Measurements from ENCODE around the gene ETF1. TPM values are rescaled to one million over a fixed set of nuclear protein-coding genes. Genes with fewer than 3 reads are reported as not detected.

ETF1 gene
- total and polyA plus RNA-seq, 9 of the 15 experiments (the other 6 are each of a cell fraction or from before 2014, with no cell fraction given): 53.7 to 209 (median 164) TPM

- TF ChIP-seq ZNF24 (IDR thresholded peaks at IDR 0.05) (no peak), SIN3B (IDR thresholded peaks at IDR 0.05; ENCODE audit: low read depth) (peak; percentile 65; the same call in 1 of the 2 replicates), RB1 (IDR thresholded peaks at IDR 0.05; ENCODE audit: low read depth) (peak; percentile 98), NEUROD1 (IDR thresholded peaks at IDR 0.05; ENCODE audit: borderline replicate concordance, low read depth, low read length, partially characterized antibody) (peak; percentile 81), ZNF561 (CRISPR knock-in tag; conservative IDR thresholded peaks at IDR 0.05) (no peak), BRD9 (IDR thresholded peaks at IDR 0.05; ENCODE audit: low read depth, partially characterized antibody) (no peak), ZNF551 (CRISPR knock-in tag; IDR thresholded peaks at IDR 0.05) (no peak), ARID2 (IDR thresholded peaks at IDR 0.05) (no peak), FOXM1 (IDR thresholded peaks at IDR 0.05; ENCODE audit: low read depth) (no peak), FOXM1 (CRISPR knock-in tag; IDR thresholded peaks at IDR 0.05; ENCODE audit: low read depth) (no peak), PYGO2 (tag; IDR thresholded peaks at IDR 0.05) (no peak), SMAD2 (IDR thresholded peaks at IDR 0.05; ENCODE audit: low read depth, low read length) (no peak), BRF1 (IDR thresholded peaks at IDR 0.05; ENCODE audit: borderline replicate concordance, extremely low read depth, insufficient read length) (no peak), ZKSCAN8 (CRISPR knock-in tag; IDR thresholded peaks at IDR 0.05) (no peak), ESRRB (CRISPR knock-in tag; IDR thresholded peaks at IDR 0.05; ENCODE audit: borderline replicate concordance) (no peak), DEAF1 (CRISPR knock-in tag; IDR thresholded peaks at IDR 0.05) (peak; percentile 87), CEBPG (CRISPR knock-in tag; IDR thresholded peaks at IDR 0.05) (no peak), CEBPG (tag; conservative IDR thresholded peaks at IDR 0.05 in 1 of 2, IDR thresholded peaks at IDR 0.05 in 1 of 2) (no peak), POLR2H (tag; IDR thresholded peaks at IDR 0.05; ENCODE audit: low read depth) (peak; percentile 69), MTA3 (IDR thresholded peaks at IDR 0.05; ENCODE audit: borderline replicate concordance) (peak; percentile 63; the same call in 1 of the 2 replicates), RFX7 (CRISPR knock-in tag; IDR thresholded peaks at IDR 0.05) (0 out of 2 replicates have a peak, but pooled peaks have one; percentile 68)
- TF ChIP-seq, protein P1, sequence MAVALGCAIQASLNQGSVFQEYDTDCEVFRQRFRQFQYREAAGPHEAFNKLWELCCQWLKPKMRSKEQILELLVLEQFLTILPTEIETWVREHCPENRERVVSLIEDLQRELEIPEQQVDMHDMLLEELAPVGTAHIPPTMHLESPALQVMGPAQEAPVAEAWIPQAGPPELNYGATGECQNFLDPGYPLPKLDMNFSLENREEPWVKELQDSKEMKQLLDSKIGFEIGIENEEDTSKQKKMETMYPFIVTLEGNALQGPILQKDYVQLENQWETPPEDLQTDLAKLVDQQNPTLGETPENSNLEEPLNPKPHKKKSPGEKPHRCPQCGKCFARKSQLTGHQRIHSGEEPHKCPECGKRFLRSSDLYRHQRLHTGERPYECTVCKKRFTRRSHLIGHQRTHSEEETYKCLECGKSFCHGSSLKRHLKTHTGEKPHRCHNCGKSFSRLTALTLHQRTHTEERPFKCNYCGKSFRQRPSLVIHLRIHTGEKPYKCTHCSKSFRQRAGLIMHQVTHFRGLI (CRISPR knock-in tag; IDR thresholded peaks at IDR 0.05): no peak
- TF ChIP-seq, protein P2, sequence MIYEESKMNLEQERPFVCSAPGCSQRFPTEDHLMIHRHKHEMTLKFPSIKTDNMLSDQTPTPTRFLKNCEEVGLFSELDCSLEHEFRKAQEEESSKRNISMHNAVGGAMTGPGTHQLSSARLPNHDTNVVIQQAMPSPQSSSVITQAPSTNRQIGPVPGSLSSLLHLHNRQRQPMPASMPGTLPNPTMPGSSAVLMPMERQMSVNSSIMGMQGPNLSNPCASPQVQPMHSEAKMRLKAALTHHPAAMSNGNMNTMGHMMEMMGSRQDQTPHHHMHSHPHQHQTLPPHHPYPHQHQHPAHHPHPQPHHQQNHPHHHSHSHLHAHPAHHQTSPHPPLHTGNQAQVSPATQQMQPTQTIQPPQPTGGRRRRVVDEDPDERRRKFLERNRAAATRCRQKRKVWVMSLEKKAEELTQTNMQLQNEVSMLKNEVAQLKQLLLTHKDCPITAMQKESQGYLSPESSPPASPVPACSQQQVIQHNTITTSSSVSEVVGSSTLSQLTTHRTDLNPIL (CRISPR knock-in tag; IDR thresholded peaks at IDR 0.05): no peak
- TF ChIP-seq, protein P3, sequence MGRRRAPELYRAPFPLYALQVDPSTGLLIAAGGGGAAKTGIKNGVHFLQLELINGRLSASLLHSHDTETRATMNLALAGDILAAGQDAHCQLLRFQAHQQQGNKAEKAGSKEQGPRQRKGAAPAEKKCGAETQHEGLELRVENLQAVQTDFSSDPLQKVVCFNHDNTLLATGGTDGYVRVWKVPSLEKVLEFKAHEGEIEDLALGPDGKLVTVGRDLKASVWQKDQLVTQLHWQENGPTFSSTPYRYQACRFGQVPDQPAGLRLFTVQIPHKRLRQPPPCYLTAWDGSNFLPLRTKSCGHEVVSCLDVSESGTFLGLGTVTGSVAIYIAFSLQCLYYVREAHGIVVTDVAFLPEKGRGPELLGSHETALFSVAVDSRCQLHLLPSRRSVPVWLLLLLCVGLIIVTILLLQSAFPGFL (CRISPR knock-in tag; IDR thresholded peaks at IDR 0.05): no peak
Observed at GRCh38 chr5:138464008-138464387, 79.0 kb downstream of the ETF1 start (continued).
